Upper lobe of left lung (tissue), 6 donors: Measurements from ENCODE around the gene ZEB1. TPM values are rescaled to one million over a fixed set of nuclear protein-coding genes. Genes with fewer than 3 reads are reported as not detected.

Experiments
- ATAC-seq, 2 donors: fragments of 200-7000 bp; cut with Tn5 transposase; one replicate each; pipeline ENCODE4 v1.9.1; 2022; ENCODE audit warnings: mild to moderate bottlenecking in 2 of 2, moderate library complexity in 2 of 2; ENCODE audit not compliant: low FRiP score in 2 of 2
- DNase-seq, 2 donors: peaks; one replicate each; pipeline ENCODE4 v3.0.0-alpha.2; 2019 to 2020
- H3K27ac ChIP-seq, 4 donors: fragments of 200-600 bp; sonication (generic); one replicate each; pipeline ENCODE4 v1.5.1; 2016 to 2019
- H3K27me3 ChIP-seq, 4 donors: fragments of 200-600 bp; sonication (generic); one replicate each; pipeline ENCODE4 v1.5.1; 2017 to 2019
- H3K36me3 ChIP-seq, 4 donors: fragments of 200-600 bp; sonication (generic); one replicate each; pipeline ENCODE4 v1.5.1; 2016 to 2019
- H3K4me1 ChIP-seq, 4 donors: fragments of 200-600 bp; sonication (generic); one replicate each; pipeline ENCODE4 v1.5.1; 2018 to 2019
- H3K4me3 ChIP-seq, 4 donors: fragments of 200-600 bp; sonication (generic); one replicate each; pipeline ENCODE4 v1.5.1; 2017 to 2019; ENCODE audit warnings: mild to moderate bottlenecking in 2 of 4, moderate library complexity in 1 of 4
- H3K9me3 ChIP-seq, 4 donors: fragments of 200-600 bp; sonication (generic); one replicate each; pipeline ENCODE4 v1.5.1; 2018 to 2019
- CTCF ChIP-seq, 6 experiments: fragments of 450-650 bp in 4 of 6; fragments of 200-600 bp in 2 of 6; sonication (generic) in 2 of 6; IDR thresholded peaks; one replicate each; pipeline ENCODE4 v1.5.1; 2016 to 2019; ENCODE audit warnings: antibody characterized with exemption in 6 of 6
- EP300 ChIP-seq, 4 donors: sonication (generic); formaldehyde crosslinking; IDR thresholded peaks; one replicate each; pipeline ENCODE4 v1.5.1; 2017; ENCODE audit warnings: antibody characterized with exemption in 4 of 4, control low read depth in 2 of 4
- POLR2A ChIP-seq, 4 donors: fragments of 450-650 bp; IDR thresholded peaks; one replicate each; pipeline ENCODE4 v1.5.1; 2016 to 2017; ENCODE audit warnings: antibody characterized with exemption in 4 of 4, mild to moderate bottlenecking in 2 of 4
- POLR2AphosphoS5 ChIP-seq, 2 donors: sonication (generic); formaldehyde crosslinking; IDR thresholded peaks; one replicate each; pipeline ENCODE4 v1.5.1; 2017; ENCODE audit warnings: antibody characterized with exemption in 2 of 2
- WGBS, 2 donors: methylation state at CpG; one replicate each; pipeline ENCODE4 v1.1.5; 2017 to 2018; 5-methylcytosine and 5-hydroxymethylcytosine counted together
- total RNA-seq, 6 donors: library from RNA; depleted of rRNA in 4 of 6; stranded (reverse); fragments of >200 nt in 4 of 6; gene quantifications; one replicate each; pipeline versions ENCODE4 v1.1.0 to v1.2.1, GENCODE V29; 2016 to 2021
- donor health status: DM: no; HTN: no; CAD: no; lungs with moderate emphysema.
- donor health status: DM: no; HTN: yes; CAD: no; lungs with severe emphysema.

The ZEB1 gene
- total RNA-seq, 6 donors from 2014 or later = 17.8 to 46.1 (median 32.6) TPM

GRCh38 chr10:31520986-31521831 lies 202.2 kb downstream of the ZEB1 start:
- Histone ChIP-seq H3K9me3 (no peaks in the 10 kb centered on the region), H3K4me3 (no peak overlapping the region), H3K27ac (no peak overlapping the region), H3K36me3 (peaks cover 0 to 48% (median 10%) of the 10 kb centered on the region in 4 donors), H3K27me3 (no peaks in the 10 kb centered on the region), H3K4me1 (no peaks in the 10 kb centered on the region)
- WGBS, 2 donors = 89 to 90% methylated on average over 2 to 4 of the region's 4 CpGs
- no peak for ATAC-seq
- TF ChIP-seq EP300 (IDR thresholded peaks at IDR 0.05) = no peak
- no peak for TF ChIP-seq CTCF (IDR thresholded peaks at IDR 0.05)
- no peak for TF ChIP-seq POLR2AphosphoS5 (IDR thresholded peaks at IDR 0.05)
- TF ChIP-seq POLR2A (IDR thresholded peaks at IDR 0.05) = no peak
- DNase-seq = no peak

- Histone ChIP-seq H3K36me3 (peaks cover 0 to 58% (median 10%) of the 10 kb centered on the region in 4 donors), H3K9me3 (no peaks in the 10 kb centered on the region), H3K27ac (no peak overlapping the region), H3K27me3 (no peaks in the 10 kb centered on the region), H3K4me3 (no peak overlapping the region), H3K4me1 (peaks cover 0 to 4% (median 0%) of the 10 kb centered on the region in 4 donors)
- DNase-seq (no peak), ATAC-seq (no peak)
- WGBS, 2 donors = 87 to 88% methylated on average over 4 of the region's 4 CpGs
- TF ChIP-seq POLR2AphosphoS5 (IDR thresholded peaks at IDR 0.05) (no peak), CTCF (IDR thresholded peaks at IDR 0.05) (no peak), POLR2A (IDR thresholded peaks at IDR 0.05) (no peak), EP300 (IDR thresholded peaks at IDR 0.05) (no peak)
Measured at GRCh38 chr10:31522820-31523219, 203.8 kb downstream of the ZEB1 start.

GRCh38 chr10:31524460-31524859 lies 205.4 kb downstream of the ZEB1 start:
- H3K9me3 ChIP-seq = no peaks in the 10 kb centered on the region
- ATAC-seq (no peak), DNase-seq (no peak)
- peaks cover 0 to 58% (median 10%) of the 10 kb centered on the region in 4 donors for H3K36me3 ChIP-seq
- no peaks in the 10 kb centered on the region for H3K27me3 ChIP-seq
- H3K4me1 ChIP-seq = peaks cover 0 to 7% (median 5%) of the 10 kb centered on the region in 4 donors
- no peak overlapping the region for H3K27ac ChIP-seq
- H3K4me3 ChIP-seq = no peak overlapping the region
- WGBS, 2 donors = 95 to 97% methylated on average over 4 of the region's 4 CpGs
- TF ChIP-seq POLR2AphosphoS5 (IDR thresholded peaks at IDR 0.05) (no peak), EP300 (IDR thresholded peaks at IDR 0.05) (no peak), CTCF (IDR thresholded peaks at IDR 0.05) (no peak), POLR2A (IDR thresholded peaks at IDR 0.05) (no peak)

- H3K27ac ChIP-seq = no peak overlapping the region
- H3K36me3 ChIP-seq = peaks cover 0 to 43% (median 6%) of the 10 kb centered on the region in 4 donors
- DNase-seq (no peak), ATAC-seq (no peak)
- H3K4me1 ChIP-seq = peaks cover 0 to 7% (median 5%) of the 10 kb centered on the region in 4 donors
- TF ChIP-seq POLR2AphosphoS5 (IDR thresholded peaks at IDR 0.05) = no peak
- no peak for TF ChIP-seq POLR2A (IDR thresholded peaks at IDR 0.05)
- TF ChIP-seq EP300 (IDR thresholded peaks at IDR 0.05) = no peak
- no peak for TF ChIP-seq CTCF (IDR thresholded peaks at IDR 0.05)
- H3K27me3 ChIP-seq = no peaks in the 10 kb centered on the region
- H3K9me3 ChIP-seq = no peaks in the 10 kb centered on the region
- 81 to 84% methylated on average over 4 of the region's 4 CpGs for WGBS, 2 donors
- H3K4me3 ChIP-seq = no peak overlapping the region
Measured at GRCh38 chr10:31526178-31526577, 207.2 kb downstream of the ZEB1 start.
